BJ (cell line): ENCODE measurements around the gene ZFR2. TPM values are rescaled to one million over a fixed set of nuclear protein-coding genes. Genes with fewer than 3 reads are reported as not detected.

ENCODE experiments used
- CTCF ChIA-PET: fragments of 350-600 bp; formaldehyde crosslinking; extraction: SDS; loops from one replicate; lab custom pipeline; 2021; ENCODE audit warnings: antibody characterized with exemption, inconsistent platforms; lab: Yijun Ruan, JAX
- POLR2A ChIA-PET: fragments of 300-600 bp; sonication (Branson Sonifier 250); formaldehyde crosslinking; extraction: SDS; loops from one replicate; lab custom pipeline; 2021; ENCODE audit warnings: antibody characterized with exemption; lab: Charles Lee
- DNase-seq: peaks from one replicate; pipeline ENCODE4 v3.0.0-alpha.2; 2011; ENCODE audit warnings: low read depth
- H3K27me3 ChIP-seq: 2 replicates; pipeline ENCODE4 v1.6.0; 2011; ENCODE audit warnings: low read length; ENCODE audit not compliant: control insufficient read depth, insufficient read depth
- H3K36me3 ChIP-seq: 2 replicates; pipeline ENCODE4 v1.5.1; 2011; ENCODE audit warnings: low read length; ENCODE audit not compliant: control insufficient read depth, insufficient read depth
- H3K4me3 ChIP-seq: 2 replicates; pipeline ENCODE4 v1.5.1; 2011; ENCODE audit warnings: low read depth, mild to moderate bottlenecking, control low read depth, low read length
- CTCF ChIP-seq: IDR thresholded peaks from 2 replicates; pipeline ENCODE4 v1.5.1; 2011; ENCODE audit warnings: low read depth, mild to moderate bottlenecking, control low read depth, inconsistent platforms, low read length, moderate library complexity; ENCODE audit not compliant: insufficient read depth
- polyA plus RNA-seq: library from polyadenylated mRNA; depleted of rRNA; stranded (reverse); fragments of >200 nt; gene quantifications from 2 replicates; pipeline ENCODE4 v1.2.3, GENCODE V29; 2011

Gene ZFR2
- polyA plus RNA-seq, 1 experiment = 0.15 TPM

- POLR2A ChIA-PET = no interaction called here
- Histone ChIP-seq H3K36me3 (no peaks in the 10 kb centered on the region), H3K4me3 (no peak overlapping the region), H3K27me3 (peaks cover 4% of the 10 kb centered on the region; the same call in 1 of the 2 replicates)
- no peak for TF ChIP-seq CTCF
- CTCF ChIA-PET = no interaction called here
- no peak for DNase-seq
Measured at GRCh38 chr19:3857449-3858003, 11.3 kb downstream of the ZFR2 start.

GRCh38 chr19:3855320-3855719 lies 13.5 kb downstream of the ZFR2 start:
- TF ChIP-seq CTCF = no peak
- H3K36me3 ChIP-seq = no peaks in the 10 kb centered on the region
- no peak overlapping the region for H3K4me3 ChIP-seq
- no peak for DNase-seq
- CTCF ChIA-PET = no interaction called here
- POLR2A ChIA-PET = no interaction called here
- H3K27me3 ChIP-seq = no peaks in the 10 kb centered on the region

- H3K36me3 ChIP-seq = no peaks in the 10 kb centered on the region
- H3K4me3 ChIP-seq = no peak overlapping the region
- no peak for DNase-seq
- POLR2A ChIA-PET = no interaction called here
- CTCF ChIA-PET = interaction anchor here (0.8 to 2.3 kb wide), 4 partner anchors 21 to 116 kb away, joined by 3 to 6 read pairs (median 3); no protein-coding TSS in a partner anchor
- peaks cover under 1% of the 10 kb centered on the region for H3K27me3 ChIP-seq
- TF ChIP-seq CTCF = no peak
Measured at GRCh38 chr19:3852614-3853254, 16.1 kb downstream of the ZFR2 start.

GRCh38 chr19:3852177-3852511 lies 16.7 kb downstream of the ZFR2 start:
- CTCF ChIA-PET = interaction anchor here (0.8 to 1.0 kb wide), 3 partner anchors 20 to 117 kb away, joined by 3 read pairs; no protein-coding TSS in a partner anchor
- TF ChIP-seq CTCF = no peak
- no peak for DNase-seq
- H3K36me3 ChIP-seq = no peaks in the 10 kb centered on the region
- H3K27me3 ChIP-seq = peaks cover 4% of the 10 kb centered on the region
- POLR2A ChIA-PET = no interaction called here
- no peak overlapping the region for H3K4me3 ChIP-seq

GRCh38 chr19:3851254-3852176 lies 17.3 kb downstream of the ZFR2 start:
- POLR2A ChIA-PET = no interaction called here
- H3K4me3 ChIP-seq = no peak overlapping the region
- CTCF ChIA-PET = interaction anchor here (0.9 kb wide), 1 partner anchor 33 kb away, joined by 3 read pairs; no protein-coding TSS in a partner anchor
- no peak for TF ChIP-seq CTCF
- H3K27me3 ChIP-seq = peaks cover 8% of the 10 kb centered on the region
- no peaks in the 10 kb centered on the region for H3K36me3 ChIP-seq
- no peak for DNase-seq
